Activated CD4-positive, alpha-beta T cell treated with anti-CD3 and anti-CD28 coated beads, Interleukin-2, amount 50 U/mL, for 16 hours (primary cell): ENCODE data around the gene HELZ.
"Not testable (repeated sequence)": the region's sequence is repeated elsewhere in the genome, so short reads cannot be mapped to it uniquely, and the experiment has no call there.

Experiments
- DNase-seq: peaks from one replicate; pipeline ENCODE4 v3.0.0-alpha.2; 2020

HELZ gene

GRCh38 chr17:67137860-67138259 lies 107.1 kb downstream of the HELZ start:
- no peak for DNase-seq

- no peak for DNase-seq
These were observed 108.0 kb downstream of the HELZ start for GRCh38 chr17:67137026-67137370.

- DNase-seq, result no peak
These were observed 108.6 kb downstream of the HELZ start for GRCh38 chr17:67136191-67137025.

- no peak for DNase-seq
These were observed 111.8 kb downstream of the HELZ start for GRCh38 chr17:67133161-67133560.

- no peak for DNase-seq
These were observed 112.6 kb downstream of the HELZ start for GRCh38 chr17:67132366-67132765.

GRCh38 chr17:67130768-67131167 lies 114.2 kb downstream of the HELZ start:
- DNase-seq, result no peak

GRCh38 chr17:67129283-67129682 lies 115.7 kb downstream of the HELZ start:
- DNase-seq, result no peak

GRCh38 chr17:67128700-67129099 lies 116.3 kb downstream of the HELZ start:
- no peak for DNase-seq

GRCh38 chr17:67127925-67128324 lies 117.1 kb downstream of the HELZ start:
- DNase-seq, result no peak

GRCh38 chr17:67126983-67127382 lies 118.0 kb downstream of the HELZ start:
- no peak for DNase-seq

GRCh38 chr17:67126543-67126942 lies 118.5 kb downstream of the HELZ start:
- not testable (repeated sequence) for DNase-seq

- no peak for DNase-seq
These were observed 119.1 kb downstream of the HELZ start for GRCh38 chr17:67125924-67126323.

- DNase-seq, result no peak
These were observed 119.6 kb downstream of the HELZ start for GRCh38 chr17:67125417-67125816.

GRCh38 chr17:67124450-67125148 lies 120.4 kb downstream of the HELZ start:
- DNase-seq, result no peak

- DNase-seq, result no peak
These were observed 121.3 kb downstream of the HELZ start for GRCh38 chr17:67123699-67124098.

GRCh38 chr17:67121316-67121891 lies 123.6 kb downstream of the HELZ start:
- no peak for DNase-seq

- no peak for DNase-seq
These were observed 125.9 kb downstream of the HELZ start for GRCh38 chr17:67119102-67119501.

- no peak for DNase-seq
These were observed 128.9 kb downstream of the HELZ start for GRCh38 chr17:67116045-67116575.

- DNase-seq, result no peak
These were observed 129.6 kb downstream of the HELZ start for GRCh38 chr17:67115401-67115800.

GRCh38 chr17:67113486-67113885 lies 131.5 kb downstream of the HELZ start:
- DNase-seq, result no peak

- no peak for DNase-seq
These were observed 133.2 kb downstream of the HELZ start for GRCh38 chr17:67111808-67112207.

GRCh38 chr17:67111327-67111726 lies 133.7 kb downstream of the HELZ start:
- no peak for DNase-seq

- no peak for DNase-seq
These were observed 134.4 kb downstream of the HELZ start for GRCh38 chr17:67110619-67111018.

- DNase-seq, result no peak
These were observed 135.9 kb downstream of the HELZ start for GRCh38 chr17:67109111-67109510.
